KMS-11 (cell line): ENCODE results near the gene PDAP1.

Source experiments
- H2AFZ ChIP-seq: fragments of 200-600 bp; sonication (generic); 2 replicates; pipeline ENCODE4 v1.6.1; 2016; ENCODE audit warnings: antibody characterized with exemption, mixed run types, low read depth
- H3K27ac ChIP-seq: fragments of 200-600 bp; sonication (generic); 2 replicates; pipeline ENCODE4 v1.6.1; 2016; ENCODE audit warnings: mild to moderate bottlenecking, mixed run types
- H3K27me3 ChIP-seq: fragments of 200-600 bp; sonication (generic); 2 replicates; pipeline ENCODE4 v1.6.1; 2017; ENCODE audit warnings: mild to moderate bottlenecking, low read depth, mixed run types, moderate library complexity; ENCODE audit not compliant: insufficient read depth
- H3K36me3 ChIP-seq: fragments of 200-600 bp; sonication (generic); 2 replicates; pipeline ENCODE4 v1.6.1; 2017; ENCODE audit warnings: mild to moderate bottlenecking, mixed run types; ENCODE audit not compliant: insufficient read depth
- H3K4me1 ChIP-seq: fragments of 200-600 bp; sonication (generic); 2 replicates; pipeline ENCODE4 v1.6.1; 2016; ENCODE audit warnings: mild to moderate bottlenecking, low read depth, mixed run types; ENCODE audit not compliant: poor library complexity, severe bottlenecking
- H3K4me2 ChIP-seq: fragments of 200-600 bp; sonication (generic); 2 replicates; pipeline ENCODE4 v1.7.0; 2016; ENCODE audit warnings: mild to moderate bottlenecking, mixed run types
- H3K4me3 ChIP-seq: fragments of 200-600 bp; sonication (generic); IDR thresholded peaks from 2 replicates; pipeline ENCODE4 v1.6.1; 2017; ENCODE audit warnings: low read depth, low read length, mixed read lengths; ENCODE audit not compliant: insufficient read depth
- H3K79me2 ChIP-seq: fragments of 200-600 bp; sonication (generic); 2 replicates; pipeline ENCODE4 v1.6.1; 2016; ENCODE audit warnings: low read depth, mixed run types; ENCODE audit not compliant: insufficient read depth
- H3K9ac ChIP-seq: fragments of 200-600 bp; sonication (generic); 2 replicates; pipeline ENCODE4 v1.6.1; 2016; ENCODE audit warnings: mild to moderate bottlenecking, mixed run types
- H4K20me1 ChIP-seq: fragments of 200-600 bp; sonication (generic); 2 replicates; pipeline ENCODE4 v1.6.1; 2016; ENCODE audit warnings: mild to moderate bottlenecking, mixed run types; ENCODE audit not compliant: insufficient read depth
- TF ChIP-seq, protein P1 (sequence below): fragments of 200-600 bp; sonication (generic); conservative IDR thresholded peaks from 2 replicates; pipeline ENCODE4 v1.6.1; 2017; ENCODE audit warnings: low read depth, mild to moderate bottlenecking, antibody characterized with exemption, low read length, moderate library complexity, mixed read lengths

PDAP1 gene

DNA sequence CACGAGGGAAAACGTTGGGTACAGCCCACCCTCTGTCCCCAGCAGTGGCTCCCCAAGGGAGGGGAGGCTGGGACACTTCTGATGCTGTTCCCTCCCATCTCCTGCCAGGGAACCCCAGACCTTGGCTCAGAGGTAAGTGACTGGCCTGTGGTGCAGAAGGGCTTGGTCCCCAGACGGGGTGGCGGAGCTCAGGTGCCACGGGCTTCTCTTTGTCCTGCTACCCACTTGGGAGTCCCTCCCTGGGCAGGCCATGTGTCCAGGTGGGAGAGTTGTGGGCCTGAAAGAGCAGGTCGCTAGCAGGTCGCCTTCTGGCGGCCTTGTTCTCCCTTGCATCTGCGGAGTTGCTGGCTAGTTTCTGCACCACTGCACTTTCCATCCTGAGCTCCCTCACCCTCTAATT lies 47.5 kb upstream of the PDAP1 start:
- no peak overlapping the region for H2AFZ ChIP-seq
- H3K4me1 ChIP-seq: no peaks in the 10 kb centered on the region
- peaks cover 12% of the 10 kb centered on the region; the same call in 1 of the 2 replicates for H4K20me1 ChIP-seq
- H3K4me3 ChIP-seq: no peak overlapping the region
- H3K9ac ChIP-seq: no peak overlapping the region
- H3K36me3 ChIP-seq: peaks cover 7% of the 10 kb centered on the region; the same call in 1 of the 2 replicates
- TF ChIP-seq, protein P1, sequence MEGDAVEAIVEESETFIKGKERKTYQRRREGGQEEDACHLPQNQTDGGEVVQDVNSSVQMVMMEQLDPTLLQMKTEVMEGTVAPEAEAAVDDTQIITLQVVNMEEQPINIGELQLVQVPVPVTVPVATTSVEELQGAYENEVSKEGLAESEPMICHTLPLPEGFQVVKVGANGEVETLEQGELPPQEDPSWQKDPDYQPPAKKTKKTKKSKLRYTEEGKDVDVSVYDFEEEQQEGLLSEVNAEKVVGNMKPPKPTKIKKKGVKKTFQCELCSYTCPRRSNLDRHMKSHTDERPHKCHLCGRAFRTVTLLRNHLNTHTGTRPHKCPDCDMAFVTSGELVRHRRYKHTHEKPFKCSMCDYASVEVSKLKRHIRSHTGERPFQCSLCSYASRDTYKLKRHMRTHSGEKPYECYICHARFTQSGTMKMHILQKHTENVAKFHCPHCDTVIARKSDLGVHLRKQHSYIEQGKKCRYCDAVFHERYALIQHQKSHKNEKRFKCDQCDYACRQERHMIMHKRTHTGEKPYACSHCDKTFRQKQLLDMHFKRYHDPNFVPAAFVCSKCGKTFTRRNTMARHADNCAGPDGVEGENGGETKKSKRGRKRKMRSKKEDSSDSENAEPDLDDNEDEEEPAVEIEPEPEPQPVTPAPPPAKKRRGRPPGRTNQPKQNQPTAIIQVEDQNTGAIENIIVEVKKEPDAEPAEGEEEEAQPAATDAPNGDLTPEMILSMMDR: no peak
- H3K4me2 ChIP-seq: no peak overlapping the region
- H3K27ac ChIP-seq: no peak overlapping the region
- H3K79me2 ChIP-seq: peaks cover 26% of the 10 kb centered on the region
- H3K27me3 ChIP-seq: no peaks in the 10 kb centered on the region

DNA sequence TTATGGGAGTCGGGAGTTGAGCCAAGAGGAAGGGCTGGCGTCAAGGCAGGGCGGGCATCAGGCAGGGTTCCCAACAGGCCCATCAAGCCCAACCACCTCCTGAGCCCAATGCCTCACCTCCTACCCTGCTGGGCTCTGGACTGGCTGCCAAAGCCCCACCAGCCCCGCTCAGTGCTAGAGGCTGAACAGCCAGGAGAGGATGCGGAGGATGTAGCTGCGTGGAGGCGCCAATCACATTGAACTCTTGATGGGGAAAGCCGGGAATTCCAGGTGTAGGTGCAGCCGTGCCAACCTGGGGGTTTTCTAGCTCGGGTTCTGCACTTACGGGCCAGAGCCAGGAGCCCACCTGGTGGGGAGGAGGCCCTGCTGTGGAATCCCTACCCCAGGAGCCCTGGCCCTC lies 44.7 kb upstream of the PDAP1 start:
- H3K79me2 ChIP-seq: no peaks in the 10 kb centered on the region; the same call in 1 of the 2 replicates
- H4K20me1 ChIP-seq: no peaks in the 10 kb centered on the region
- H3K27me3 ChIP-seq: no peaks in the 10 kb centered on the region
- H3K27ac ChIP-seq: no peak overlapping the region
- TF ChIP-seq, protein P1: no peak
- no peak overlapping the region for H3K9ac ChIP-seq
- no peak overlapping the region for H3K4me2 ChIP-seq
- H3K4me1 ChIP-seq: no peaks in the 10 kb centered on the region
- no peak overlapping the region for H2AFZ ChIP-seq
- H3K4me3 ChIP-seq: no peak overlapping the region
- H3K36me3 ChIP-seq: peaks cover 16% of the 10 kb centered on the region; the same call in 1 of the 2 replicates

GRCh38 chr7:99452541-99452940 lies 44.1 kb upstream of the PDAP1 start:
- no peak overlapping the region for H3K4me3 ChIP-seq
- H4K20me1 ChIP-seq: no peaks in the 10 kb centered on the region
- H3K9ac ChIP-seq: no peak overlapping the region
- no peaks in the 10 kb centered on the region; the same call in 1 of the 2 replicates for H3K79me2 ChIP-seq
- H2AFZ ChIP-seq: no peak overlapping the region
- H3K36me3 ChIP-seq: peaks cover 20% of the 10 kb centered on the region; the same call in 1 of the 2 replicates
- H3K27ac ChIP-seq: no peak overlapping the region
- no peaks in the 10 kb centered on the region for H3K27me3 ChIP-seq
- no peaks in the 10 kb centered on the region for H3K4me1 ChIP-seq
- H3K4me2 ChIP-seq: no peak overlapping the region
- TF ChIP-seq, protein P1: no peak

- Histone ChIP-seq H3K9ac (no peak overlapping the region), H3K4me2 (no peak overlapping the region), H3K4me1 (no peaks in the 10 kb centered on the region), H3K36me3 (peaks cover 19% of the 10 kb centered on the region; the same call in 1 of the 2 replicates), H4K20me1 (no peaks in the 10 kb centered on the region), H2AFZ (no peak overlapping the region), H3K4me3 (no peak overlapping the region), H3K27ac (no peak overlapping the region), H3K79me2 (no peaks in the 10 kb centered on the region), H3K27me3 (no peaks in the 10 kb centered on the region)
- TF ChIP-seq, protein P1: no peak
Observed at GRCh38 chr7:99451936-99452335, 43.5 kb upstream of the PDAP1 start.
